ES-I3 (cell line): ENCODE data around the gene NCK2.

Source experiments
- H3K36me3 ChIP-seq: 2 replicates; pipeline ENCODE4 v1.6.1; 2013; ENCODE audit warnings: mild to moderate bottlenecking, low read length, control low read depth, moderate library complexity; ENCODE audit not compliant: insufficient read depth
- H3K4me1 ChIP-seq: 2 replicates; pipeline ENCODE4 v1.6.1; 2013; ENCODE audit warnings: mild to moderate bottlenecking, control low read depth, low read length; ENCODE audit not compliant: insufficient read depth
- H3K9ac ChIP-seq: 2 replicates; pipeline ENCODE4 v1.6.1; 2013; ENCODE audit warnings: low read depth, mild to moderate bottlenecking, low read length, moderate library complexity
- H3K9me3 ChIP-seq: 2 replicates; pipeline ENCODE4 v1.6.1; 2013; ENCODE audit warnings: mild to moderate bottlenecking, low read length, moderate library complexity; ENCODE audit not compliant: control insufficient read depth, insufficient read depth

NCK2 gene

DNA sequence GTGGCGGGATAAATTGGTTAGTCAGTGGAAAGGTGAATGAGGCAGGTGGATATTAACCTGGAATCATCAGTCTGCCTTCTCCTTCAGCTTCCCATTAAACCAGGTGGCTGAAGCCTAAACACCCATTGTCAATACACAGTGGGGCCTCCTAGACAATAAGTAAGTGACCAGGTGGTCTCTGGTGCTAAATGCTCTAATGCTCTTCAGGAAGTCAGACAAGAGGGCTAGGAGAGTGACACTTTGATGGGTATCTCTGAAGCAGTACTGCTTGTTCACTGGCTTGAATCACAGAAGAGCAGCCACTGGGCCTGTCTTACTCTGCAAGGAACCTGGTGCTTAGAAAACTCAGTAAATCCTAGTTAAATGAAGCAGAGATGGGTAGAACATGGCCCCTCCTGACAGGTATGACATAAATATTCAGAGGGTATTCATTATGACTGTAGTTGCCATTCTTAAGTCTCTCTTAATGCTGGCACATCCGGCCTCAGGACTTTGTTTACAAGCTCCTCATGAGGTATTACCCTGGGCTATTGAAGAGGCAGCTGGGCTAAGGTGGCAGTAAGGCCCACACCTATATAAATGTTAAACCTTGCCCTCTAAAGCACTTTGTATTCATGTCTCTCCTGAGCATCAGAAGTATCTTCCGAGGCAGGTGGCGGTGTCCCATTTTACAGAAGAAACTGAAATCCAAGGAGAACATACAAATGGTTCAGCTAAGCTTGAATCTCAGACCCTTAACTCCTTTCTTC is 104.9 kb downstream of the NCK2 start:
- Histone ChIP-seq H3K9ac (no peak overlapping the region), H3K4me1 (no peaks in the 10 kb centered on the region), H3K36me3 (no peaks in the 10 kb centered on the region; the same call in 1 of the 2 replicates), H3K9me3 (no peaks in the 10 kb centered on the region; the same call in 1 of the 2 replicates)

DNA sequence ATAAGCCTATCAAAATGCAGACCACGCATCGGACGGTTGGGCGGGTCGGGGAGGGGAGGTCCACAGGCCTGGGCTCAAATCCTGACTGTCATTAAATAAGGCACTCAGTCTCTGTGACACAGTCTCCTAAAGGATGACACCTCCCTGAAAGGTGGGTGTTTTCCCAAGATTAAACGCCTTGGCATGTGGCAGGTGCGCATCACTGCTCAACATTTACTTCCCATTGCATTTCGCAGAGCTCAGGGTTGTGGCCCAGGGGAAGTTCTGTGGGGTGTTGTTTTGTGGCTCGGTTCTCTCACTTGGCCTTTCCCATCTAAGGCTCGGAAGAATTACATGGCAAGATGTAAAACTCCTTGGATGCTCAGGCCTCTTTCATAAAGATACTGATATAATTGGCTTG is 107.4 kb downstream of the NCK2 start:
- H3K4me1 ChIP-seq = no peaks in the 10 kb centered on the region
- H3K9ac ChIP-seq = no peak overlapping the region
- no peaks in the 10 kb centered on the region; the same call in 1 of the 2 replicates for H3K36me3 ChIP-seq
- no peaks in the 10 kb centered on the region for H3K9me3 ChIP-seq

DNA sequence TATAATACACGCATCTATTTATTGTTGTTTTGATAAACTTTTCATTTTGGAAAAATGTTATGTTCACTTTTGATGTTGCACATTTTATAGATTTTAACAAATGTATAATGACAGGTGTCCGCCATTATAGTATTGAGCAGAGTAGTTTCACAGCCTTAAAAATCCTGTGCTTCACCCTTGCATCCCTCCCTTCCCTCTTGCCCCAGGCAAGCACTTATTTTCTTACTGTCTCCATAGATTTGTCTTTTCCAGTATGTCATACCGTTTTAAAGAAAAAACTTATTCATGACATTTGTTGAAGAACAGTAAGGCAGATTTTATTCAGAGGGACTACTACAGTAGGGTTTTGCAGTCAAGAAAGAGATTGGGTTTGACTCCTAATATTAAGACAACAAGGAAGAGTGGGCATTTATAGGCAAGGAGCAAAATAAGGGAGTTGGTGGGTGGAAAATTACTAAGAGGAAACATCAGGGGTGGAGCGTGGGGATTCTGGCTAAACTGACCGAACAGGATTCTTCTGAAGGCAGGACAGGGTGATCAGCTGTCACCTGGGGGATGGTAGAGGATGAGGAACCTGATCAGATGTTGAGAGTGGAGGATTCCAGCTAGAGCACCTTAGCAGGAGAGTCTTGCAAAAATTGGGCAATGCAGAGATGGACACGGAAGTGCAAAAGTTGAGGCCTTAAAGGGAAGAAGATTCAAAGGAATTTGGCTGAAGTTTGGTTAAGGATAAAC is 108.8 kb downstream of the NCK2 start:
- H3K4me1 ChIP-seq = 0 out of 2 replicates have a peak, but pooled peaks cover 3% of the 10 kb centered on the region
- H3K9me3 ChIP-seq = no peaks in the 10 kb centered on the region
- no peaks in the 10 kb centered on the region; the same call in 1 of the 2 replicates for H3K36me3 ChIP-seq
- H3K9ac ChIP-seq = no peak overlapping the region

DNA sequence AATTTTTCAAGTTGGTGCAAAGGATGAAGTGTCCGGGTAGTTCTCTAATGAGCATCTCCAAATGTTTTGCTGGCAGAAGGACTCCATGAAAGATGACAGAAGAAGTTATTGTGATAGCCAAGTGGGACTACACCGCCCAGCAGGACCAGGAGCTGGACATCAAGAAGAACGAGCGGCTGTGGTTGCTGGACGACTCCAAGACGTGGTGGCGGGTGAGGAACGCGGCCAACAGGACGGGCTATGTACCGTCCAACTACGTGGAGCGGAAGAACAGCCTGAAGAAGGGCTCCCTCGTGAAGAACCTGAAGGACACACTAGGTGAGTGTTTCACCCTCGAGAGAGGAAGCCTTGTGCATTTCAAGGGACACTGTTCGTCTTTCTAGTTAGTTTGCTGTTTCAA is 110.3 kb downstream of the NCK2 start:
- Histone ChIP-seq H3K4me1 (0 out of 2 replicates have a peak, but pooled peaks cover 3% of the 10 kb centered on the region), H3K36me3 (no peaks in the 10 kb centered on the region), H3K9ac (no peak overlapping the region), H3K9me3 (no peaks in the 10 kb centered on the region)

DNA sequence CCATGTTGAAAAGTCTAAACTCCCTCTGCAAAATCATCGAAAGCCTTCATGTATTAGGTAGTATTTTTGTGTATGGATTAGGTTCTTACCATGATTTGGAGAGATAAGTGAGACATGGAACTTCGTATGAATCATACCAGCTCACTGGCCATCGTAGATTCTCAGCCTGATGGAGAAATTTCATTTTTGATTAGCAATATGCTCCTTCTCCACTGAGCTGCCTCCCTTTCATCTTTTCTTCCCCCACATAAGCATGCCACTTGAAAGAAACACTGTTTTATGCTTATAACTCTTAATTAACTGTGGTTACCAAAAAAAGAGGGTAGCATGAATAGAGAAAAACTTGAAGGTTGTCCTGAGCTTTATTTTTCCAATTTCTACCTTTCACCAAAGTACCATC is 111.9 kb downstream of the NCK2 start:
- Histone ChIP-seq H3K36me3 (no peaks in the 10 kb centered on the region), H3K4me1 (0 out of 2 replicates have a peak, but pooled peaks cover 3% of the 10 kb centered on the region), H3K9me3 (no peaks in the 10 kb centered on the region), H3K9ac (no peak overlapping the region)

DNA sequence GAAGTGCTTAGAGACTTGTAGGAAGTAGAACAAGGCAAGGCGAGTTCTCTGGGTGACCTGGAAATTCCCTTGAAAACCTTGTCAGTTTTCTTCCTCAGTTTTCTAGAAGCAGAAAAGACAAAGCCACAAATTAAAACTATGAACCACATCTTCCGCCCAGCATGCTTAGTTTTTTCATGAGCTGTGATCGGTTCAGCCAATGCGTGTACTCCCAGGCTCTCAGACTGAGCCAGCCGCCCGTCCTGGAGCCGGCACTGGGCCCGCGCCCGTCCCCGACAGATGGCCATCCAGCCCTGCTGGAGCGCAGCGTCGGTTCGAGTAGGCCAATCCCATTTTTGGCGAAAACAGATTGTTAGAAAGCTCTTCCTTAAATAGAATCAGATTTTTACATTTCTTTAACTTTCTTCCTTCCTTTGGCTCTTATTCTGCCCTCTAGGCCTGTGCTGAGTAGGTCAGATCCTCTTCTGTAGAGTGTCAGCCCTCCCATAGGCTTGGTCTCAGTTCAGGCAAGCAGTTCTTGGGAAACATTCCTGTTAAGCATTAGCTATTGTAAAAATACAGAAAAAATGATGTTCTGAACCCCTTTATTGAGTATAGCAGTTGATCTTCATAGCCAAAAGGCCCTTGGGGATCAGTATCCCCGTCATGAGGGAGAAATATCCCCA is 112.5 kb downstream of the NCK2 start:
- Histone ChIP-seq H3K9me3 (no peaks in the 10 kb centered on the region), H3K36me3 (no peaks in the 10 kb centered on the region), H3K9ac (no peak overlapping the region), H3K4me1 (0 out of 2 replicates have a peak, but pooled peaks cover 3% of the 10 kb centered on the region)

DNA sequence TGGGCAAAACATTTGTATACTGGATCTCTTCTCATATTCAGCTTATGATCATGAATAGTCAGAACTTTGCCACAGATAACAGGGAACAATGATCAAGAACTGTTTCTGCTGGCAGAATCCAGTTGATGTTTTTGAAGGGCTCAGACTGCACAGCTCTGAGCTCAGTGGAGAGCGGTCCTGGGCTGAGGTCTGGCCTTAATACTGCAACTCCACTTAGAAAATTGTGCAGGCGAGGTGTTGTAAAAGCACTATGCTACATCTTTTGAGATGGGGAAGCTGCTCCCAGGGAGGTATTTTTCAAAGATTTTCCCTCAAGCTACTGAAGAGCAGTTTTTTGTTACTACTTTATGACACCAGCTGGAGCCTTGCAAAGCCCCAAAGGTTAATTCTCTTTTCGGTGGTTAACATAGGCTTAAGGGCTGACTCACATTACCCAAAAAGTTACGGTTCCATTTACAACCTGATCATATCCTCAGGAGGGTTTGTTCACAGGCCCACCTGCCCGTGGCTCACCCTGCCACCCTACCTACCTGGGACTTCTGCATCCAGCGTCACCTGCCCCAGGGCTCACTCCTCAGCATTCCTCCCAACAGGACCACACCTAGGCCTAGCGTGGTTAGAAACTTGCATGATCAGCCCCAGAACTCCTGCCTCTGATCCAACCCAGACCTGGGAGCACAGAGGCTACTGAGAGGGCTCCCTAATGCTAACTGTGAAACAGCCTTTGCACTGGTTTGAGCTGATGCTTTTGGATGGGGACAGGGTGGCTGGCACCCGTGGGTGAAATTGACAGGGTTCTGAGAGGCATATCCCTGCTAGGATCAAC is 114.4 kb downstream of the NCK2 start:
- 0 out of 2 replicates have a peak, but pooled peaks cover 3% of the 10 kb centered on the region for H3K4me1 ChIP-seq
- H3K9ac ChIP-seq = no peak overlapping the region
- H3K9me3 ChIP-seq = no peaks in the 10 kb centered on the region
- no peaks in the 10 kb centered on the region for H3K36me3 ChIP-seq

DNA sequence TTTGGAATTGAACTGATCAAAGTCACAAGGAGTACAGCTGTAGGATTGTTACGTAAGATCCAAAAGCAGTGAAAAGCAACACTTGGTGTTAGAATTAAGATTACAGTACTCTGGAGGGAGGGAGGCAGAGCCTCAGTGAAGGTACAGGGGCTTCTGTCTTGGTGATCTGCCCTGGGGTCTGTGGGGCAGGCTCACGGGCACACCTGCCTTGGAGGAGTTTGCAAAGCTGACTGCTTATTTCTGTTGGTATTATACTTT is 114.9 kb downstream of the NCK2 start:
- H3K9ac ChIP-seq = no peak overlapping the region
- H3K36me3 ChIP-seq = no peaks in the 10 kb centered on the region
- 0 out of 2 replicates have a peak, but pooled peaks cover 3% of the 10 kb centered on the region for H3K4me1 ChIP-seq
- H3K9me3 ChIP-seq = no peaks in the 10 kb centered on the region

DNA sequence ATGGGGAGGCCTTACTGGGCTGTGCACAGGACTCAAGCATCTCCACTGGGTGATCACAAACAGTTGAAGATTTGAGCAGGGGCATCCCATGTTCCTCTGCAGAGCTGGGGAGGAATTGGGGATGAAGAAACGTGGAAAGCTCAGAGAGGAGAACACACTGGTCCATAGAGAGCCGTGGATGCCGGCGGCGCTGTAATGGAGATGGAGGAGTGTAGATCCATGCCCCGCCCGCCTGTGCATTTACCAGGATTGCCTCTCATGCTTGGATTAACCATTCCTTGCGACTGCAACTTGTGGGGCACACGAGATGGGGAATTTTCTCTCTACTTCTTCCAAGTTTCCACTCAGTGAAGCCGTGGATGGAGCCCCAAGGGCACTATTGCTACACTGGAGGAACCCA is 115.9 kb downstream of the NCK2 start:
- Histone ChIP-seq H3K9ac (no peak overlapping the region), H3K9me3 (no peaks in the 10 kb centered on the region)

DNA sequence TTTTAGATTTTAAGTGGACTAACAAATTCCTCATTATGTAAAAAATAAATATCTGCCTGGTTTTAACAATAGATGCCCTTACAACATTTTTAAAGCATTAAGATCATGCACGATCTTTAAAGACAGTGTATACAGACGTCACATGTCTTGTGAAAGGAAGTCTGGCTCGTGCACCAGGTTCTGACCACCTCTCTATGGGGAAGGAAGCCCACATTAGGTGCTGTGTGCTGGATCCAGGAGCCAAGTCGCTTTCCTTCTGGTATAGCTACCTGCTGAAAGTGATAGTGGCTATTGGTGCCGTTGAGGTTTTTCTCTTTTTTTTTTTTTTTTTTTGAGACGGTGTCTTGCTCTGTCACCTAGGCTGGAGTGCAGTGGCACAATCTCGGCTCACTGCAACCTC is 116.5 kb downstream of the NCK2 start:
- Histone ChIP-seq H3K9me3 (no peaks in the 10 kb centered on the region), H3K36me3 (no peaks in the 10 kb centered on the region), H3K9ac (no peak overlapping the region), H3K4me1 (0 out of 2 replicates have a peak, but pooled peaks cover 3% of the 10 kb centered on the region)

More for the DNA sequence above, 115.9 kb downstream of the NCK2 start:
- Histone ChIP-seq H3K4me1 (0 out of 2 replicates have a peak, but pooled peaks cover 3% of the 10 kb centered on the region), H3K36me3 (no peaks in the 10 kb centered on the region)

DNA sequence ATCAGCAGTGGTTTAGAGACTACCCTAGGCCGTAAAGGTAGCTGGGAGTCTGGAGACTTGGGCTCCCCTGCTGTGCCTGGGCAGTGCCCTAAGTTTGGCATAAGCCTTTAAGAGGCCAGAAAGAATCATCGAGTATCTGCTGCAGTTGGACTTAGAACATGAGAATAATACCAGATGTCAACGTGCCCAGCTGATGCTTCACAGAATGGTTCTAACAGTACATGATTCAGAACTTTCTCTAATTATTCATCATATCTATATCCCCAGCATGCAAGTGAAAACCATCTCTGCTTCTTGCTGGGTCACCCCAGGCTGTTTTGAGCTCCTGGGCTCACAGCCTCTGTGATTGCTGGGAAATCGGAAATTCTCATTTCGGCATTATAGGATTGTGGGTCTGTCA is 118.1 kb downstream of the NCK2 start:
- Histone ChIP-seq H3K9ac (no peak overlapping the region), H3K4me1 (peaks cover 6% of the 10 kb centered on the region; the same call in 1 of the 2 replicates), H3K36me3 (no peaks in the 10 kb centered on the region), H3K9me3 (no peaks in the 10 kb centered on the region)

DNA sequence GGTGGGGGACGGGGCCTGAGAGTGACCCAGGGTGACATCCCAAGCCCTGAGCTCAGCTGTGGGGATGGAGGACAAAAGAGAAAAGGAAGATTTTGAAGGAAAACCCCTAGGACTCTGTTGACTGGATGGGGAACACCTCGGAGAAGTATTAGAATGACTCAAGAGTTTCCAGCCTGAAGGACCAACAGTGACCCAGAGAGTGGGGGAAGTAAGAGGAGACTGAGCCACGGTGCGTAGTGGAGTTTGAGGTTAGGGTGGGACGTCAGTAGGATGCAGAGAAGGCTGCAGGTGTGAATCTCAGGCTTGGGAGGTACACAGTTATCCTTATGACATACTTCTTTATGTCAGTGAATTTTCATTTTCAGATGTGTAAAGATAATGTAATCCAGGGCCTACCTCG is 119.5 kb downstream of the NCK2 start:
- peaks cover 6% of the 10 kb centered on the region; the same call in 1 of the 2 replicates for H3K4me1 ChIP-seq
- H3K36me3 ChIP-seq = no peaks in the 10 kb centered on the region
- no peaks in the 10 kb centered on the region for H3K9me3 ChIP-seq
- H3K9ac ChIP-seq = no peak overlapping the region

DNA sequence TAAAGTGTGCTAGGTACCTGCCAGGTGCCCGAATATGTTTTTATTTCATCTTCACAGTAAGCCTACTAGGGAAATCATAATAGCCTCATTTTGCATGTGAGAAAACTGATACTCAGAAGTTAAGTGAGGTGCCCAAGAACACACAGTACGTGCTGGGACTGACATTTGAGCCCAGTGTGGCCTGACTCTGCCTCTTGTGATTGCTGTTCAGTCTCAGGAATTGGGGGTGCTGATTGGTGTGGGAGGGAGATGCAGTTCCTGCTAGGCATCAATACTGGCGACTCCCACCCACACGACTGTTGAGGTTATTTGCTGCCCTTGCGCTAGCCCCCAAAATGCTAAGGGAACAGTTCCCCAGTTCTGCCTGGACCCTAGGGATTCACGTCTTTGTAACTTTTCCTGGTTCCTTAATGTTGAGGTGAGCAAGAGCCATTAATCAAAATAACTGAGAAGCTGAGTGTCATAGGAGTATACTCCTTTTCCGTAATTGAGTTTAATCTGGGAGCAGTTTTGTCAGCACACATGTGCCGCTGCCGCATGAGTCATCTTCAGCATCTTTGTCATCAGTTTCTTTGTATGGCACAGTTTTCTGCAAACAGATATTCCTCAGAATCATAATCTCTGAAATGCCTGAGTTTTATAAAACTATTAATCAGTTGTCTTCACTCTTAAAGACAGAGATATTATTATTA is 120.7 kb downstream of the NCK2 start:
- Histone ChIP-seq H3K4me1 (peaks cover 6% of the 10 kb centered on the region; the same call in 1 of the 2 replicates), H3K36me3 (no peaks in the 10 kb centered on the region), H3K9me3 (no peaks in the 10 kb centered on the region), H3K9ac (no peak overlapping the region)
